HG02798 (cell line): ENCODE results near the gene FEV.
"Not testable (repeated sequence)": the region's sequence is repeated elsewhere in the genome, so short reads cannot be mapped to it uniquely, and the experiment has no call there.

Experiments used
- ATAC-seq: cut with Tn5 transposase; IDR thresholded peaks from one replicate; pipeline ENCODE4 v1.9.1; 2021; ENCODE audit warnings: mild to moderate bottlenecking; ENCODE audit not compliant: unreplicated experiment, poor library complexity

Gene FEV

DNA sequence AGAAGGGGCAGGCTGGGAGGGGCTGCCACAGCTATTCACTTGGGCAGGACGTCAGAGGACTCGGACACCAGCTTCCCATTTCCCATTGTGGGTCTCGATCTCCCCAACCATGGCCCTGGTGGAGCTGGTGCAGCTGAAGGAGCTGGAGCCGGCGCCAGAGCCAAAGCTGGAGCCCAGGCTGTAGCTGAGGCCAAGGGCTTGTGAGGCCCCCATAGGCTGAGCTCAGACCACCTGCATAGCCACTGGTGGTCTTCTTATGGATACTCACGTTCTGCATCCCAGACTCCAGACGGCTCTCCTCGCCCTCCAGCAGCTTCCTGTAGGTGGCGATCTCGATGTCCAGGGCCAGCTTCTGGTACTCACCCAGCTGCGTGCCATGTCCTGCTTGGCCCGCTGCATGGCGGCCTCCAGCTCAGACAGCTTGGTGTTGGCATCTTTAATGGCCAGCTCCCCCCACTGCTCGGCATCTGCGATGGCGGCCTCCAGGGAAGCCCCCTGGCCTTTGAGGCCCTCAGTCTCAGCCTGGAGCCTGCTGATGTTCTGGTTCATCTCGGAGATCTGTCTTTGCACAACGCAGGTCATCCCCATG is 31.5 kb downstream of the FEV start:
- ATAC-seq, result no peak

DNA sequence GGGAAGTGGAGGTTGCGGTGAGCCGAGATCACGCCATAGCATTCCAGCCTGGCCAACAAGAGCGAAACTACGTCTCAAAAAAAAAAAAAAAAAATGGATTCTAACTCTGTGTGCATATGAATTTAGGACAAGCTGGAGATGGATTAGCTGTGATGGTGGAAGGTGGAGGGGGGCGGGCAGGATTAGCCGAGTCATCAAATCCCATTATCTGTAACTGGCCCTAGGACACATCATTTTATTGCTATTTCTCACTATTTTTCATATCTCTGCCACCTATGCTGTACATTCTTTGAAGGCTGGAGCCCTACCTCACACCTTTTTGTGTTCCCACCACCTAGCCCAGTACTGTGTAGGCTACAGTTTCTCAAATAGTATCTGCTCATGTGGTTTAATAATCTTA is 32.8 kb downstream of the FEV start:
- no peak for ATAC-seq

- ATAC-seq, result no peak
Measured at GRCh38 chr2:218946621-218947020, 38.4 kb downstream of the FEV start.

DNA sequence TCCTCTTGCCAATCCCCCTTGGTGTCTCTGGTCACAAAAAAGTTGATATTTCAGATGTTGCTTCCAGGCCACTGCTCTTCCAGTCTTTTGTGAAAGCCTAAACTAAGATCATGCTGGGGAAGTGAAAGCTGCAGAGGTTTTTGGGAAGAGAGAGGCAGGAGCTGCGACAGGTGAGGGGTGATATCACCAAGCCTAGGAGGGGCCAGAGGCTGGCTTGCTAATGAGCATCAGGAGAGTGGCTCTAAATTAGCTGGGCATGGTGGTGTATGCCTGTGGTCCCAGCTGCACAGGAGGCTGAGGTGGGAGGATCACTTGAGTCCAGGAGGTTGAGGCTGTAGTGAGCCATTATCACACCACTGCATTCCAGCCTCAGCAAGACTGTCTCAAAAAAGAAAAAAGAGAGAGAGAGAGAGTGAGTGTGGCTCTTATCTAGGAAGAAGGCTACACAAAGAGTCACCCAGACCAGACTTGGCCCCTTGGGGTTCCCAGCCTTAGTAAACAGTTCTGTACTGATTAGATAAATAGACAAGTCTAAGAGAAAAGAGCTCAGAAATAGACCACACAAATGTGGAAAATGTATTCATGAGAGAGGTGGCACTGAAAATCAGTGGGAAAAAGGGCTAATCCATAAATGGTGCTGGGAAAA is 40.1 kb downstream of the FEV start:
- no peak for ATAC-seq

- not testable (repeated sequence) for ATAC-seq
Measured at GRCh38 chr2:218931751-218932150, 53.2 kb downstream of the FEV start.
